HepG2 (cell line): ENCODE data around the gene RFX2. TPM values are rescaled to one million over a fixed set of nuclear protein-coding genes. Genes with fewer than 3 reads are reported as not detected.

Experiments used
- ATF7-NPFF ChIP-seq: sonication (generic); formaldehyde crosslinking; IDR thresholded peaks from 2 replicates; pipeline ENCODE4 v1.8.1; 2023; ENCODE audit warnings: mild to moderate bottlenecking, low read depth, missing genetic modification reagents, moderate library complexity
- BCL6 ChIP-seq: IDR thresholded peaks from 2 replicates; pipeline ENCODE4 v1.6.1; 2016; ENCODE audit warnings: missing genetic modification reagents, missing compliant biosample characterization
- CEBPB ChIP-seq: IDR thresholded peaks from 2 replicates; pipeline ENCODE4 v1.6.1; 2011; ENCODE audit warnings: low read depth, low read length, improper control_type of control experiment, borderline replicate concordance
- DNMT3B ChIP-seq: conservative IDR thresholded peaks from 2 replicates; pipeline ENCODE4 v1.6.1; 2016; ENCODE audit warnings: missing biosample characterization, control low read depth
- HOXA7 ChIP-seq: sonication (generic); formaldehyde crosslinking; IDR thresholded peaks from 2 replicates; pipeline ENCODE4 v1.8.1; 2022; ENCODE audit warnings: mild to moderate bottlenecking, missing genetic modification reagents, moderate library complexity
- MIXL1 ChIP-seq: IDR thresholded peaks from 2 replicates; pipeline ENCODE4 v1.6.1; 2016
- SALL1 ChIP-seq: sonication (generic); formaldehyde crosslinking; IDR thresholded peaks from 2 replicates; pipeline ENCODE4 v1.8.0; 2022; ENCODE audit warnings: mild to moderate bottlenecking, missing genetic modification reagents
- SOX13 ChIP-seq, 3 experiments: fragments of 450-650 bp in 1 of 3; sonication (generic) in 1 of 3; formaldehyde crosslinking in 1 of 3; IDR thresholded peaks in 2 of 3; conservative IDR thresholded peaks in 1 of 3; 2 replicates each; pipeline versions ENCODE4 v1.5.0 to v1.6.1; 2016 to 2020; ENCODE audit warnings: antibody characterized with exemption in 1 of 3, mild to moderate bottlenecking in 1 of 3, missing compliant biosample characterization in 1 of 3, missing genetic modification reagents in 1 of 3, moderate library complexity in 1 of 3
- TEAD3 ChIP-seq: optimal IDR thresholded peaks from 2 replicates; pipeline ENCODE3; 2016; ENCODE audit warnings: borderline replicate concordance
- TGIF2 ChIP-seq: IDR thresholded peaks from 2 replicates; pipeline ENCODE4 v1.6.1; 2016; ENCODE audit warnings: control low read depth, missing compliant biosample characterization
- ZNF180 ChIP-seq: sonication (generic); formaldehyde crosslinking; IDR thresholded peaks from 2 replicates; pipeline ENCODE4 v1.4.0; 2020; ENCODE audit warnings: low read depth, missing genetic modification reagents, borderline replicate concordance
- ZNF772 ChIP-seq: sonication (generic); formaldehyde crosslinking; IDR thresholded peaks from 2 replicates; pipeline ENCODE4 v1.5.0; 2020; ENCODE audit warnings: mild to moderate bottlenecking, missing genetic modification reagents
- polyA plus RNA-seq, 8 experiments: library from polyadenylated mRNA; depleted of rRNA in 3 of 8; stranded (reverse) in 7 of 8; unstranded in 1 of 8; fragments of >200 nt; fragmentation: Illumina TruSeq in 4 of 8; extraction: Trizol in 4 of 8; gene quantifications; 2 replicates each; pipeline versions ENCODE4 v1.2.1 to v1.2.3, GENCODE V29; 2011 to 2016; ENCODE audit warnings: low read depth in 4 of 8, missing spikeins in 1 of 8, mixed read lengths in 1 of 8; ENCODE audit not compliant: insufficient read depth in 1 of 8
- total RNA-seq, 5 experiments: library from RNA; depleted of rRNA; stranded (reverse); fragments of >200 nt; fragmentation: Illumina TruSeq; extraction: Trizol; gene quantifications; 2 replicates each; pipeline ENCODE4 v1.2.3, GENCODE V29; 2016; ENCODE audit warnings: low read depth in 1 of 5
- TF ChIP-seq, protein P1 (sequence below): sonication (generic); formaldehyde crosslinking; conservative IDR thresholded peaks from 2 replicates; pipeline ENCODE4 v1.4.0; 2020; ENCODE audit warnings: missing genetic modification reagents
- TF ChIP-seq, protein P2 (sequence below): sonication (generic); formaldehyde crosslinking; IDR thresholded peaks from 2 replicates; pipeline ENCODE4 v1.4.0; 2020; ENCODE audit warnings: mild to moderate bottlenecking, low read depth, missing genetic modification reagents
- TF ChIP-seq, protein P3 (sequence below), 2 experiments: sonication (generic) in 1 of 2; formaldehyde crosslinking in 1 of 2; IDR thresholded peaks; 2 replicates each; pipeline versions ENCODE4 v1.5.1 to v1.6.1; 2011 to 2020; ENCODE audit warnings: borderline replicate concordance in 1 of 2, low read depth in 1 of 2, low read length in 1 of 2, mild to moderate bottlenecking in 1 of 2, missing genetic modification reagents in 1 of 2, moderate library complexity in 1 of 2

The RFX2 gene
- total and polyA plus RNA-seq, 2 of the 13 experiments (the other 11 are each of a cell fraction or from before 2014, with no cell fraction given), result 2.8 to 3.3 TPM

DNA sequence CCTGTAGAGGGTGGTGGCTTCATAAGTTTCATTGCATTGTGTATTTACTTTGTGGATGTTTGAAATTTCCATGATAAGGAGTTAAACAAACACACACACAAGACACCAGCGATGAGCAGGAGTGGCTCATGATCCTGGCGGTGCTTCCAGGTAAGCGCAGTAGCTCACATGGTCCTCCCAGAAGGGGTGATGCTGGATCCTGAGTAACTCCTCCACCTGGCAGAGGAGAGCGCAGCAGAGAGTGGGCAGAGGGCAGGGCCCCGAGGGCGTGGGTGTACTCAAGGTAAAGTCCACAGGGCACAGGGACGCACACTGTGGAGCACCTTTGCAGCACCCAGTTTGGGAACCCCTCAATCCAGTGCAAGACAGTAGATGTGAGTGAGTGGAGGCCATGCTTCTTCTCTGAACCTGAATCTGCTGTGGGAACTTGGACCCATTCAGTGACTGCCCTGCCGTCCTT is 54.0 kb downstream of the RFX2 start (continued):
- TF ChIP-seq, protein P1, sequence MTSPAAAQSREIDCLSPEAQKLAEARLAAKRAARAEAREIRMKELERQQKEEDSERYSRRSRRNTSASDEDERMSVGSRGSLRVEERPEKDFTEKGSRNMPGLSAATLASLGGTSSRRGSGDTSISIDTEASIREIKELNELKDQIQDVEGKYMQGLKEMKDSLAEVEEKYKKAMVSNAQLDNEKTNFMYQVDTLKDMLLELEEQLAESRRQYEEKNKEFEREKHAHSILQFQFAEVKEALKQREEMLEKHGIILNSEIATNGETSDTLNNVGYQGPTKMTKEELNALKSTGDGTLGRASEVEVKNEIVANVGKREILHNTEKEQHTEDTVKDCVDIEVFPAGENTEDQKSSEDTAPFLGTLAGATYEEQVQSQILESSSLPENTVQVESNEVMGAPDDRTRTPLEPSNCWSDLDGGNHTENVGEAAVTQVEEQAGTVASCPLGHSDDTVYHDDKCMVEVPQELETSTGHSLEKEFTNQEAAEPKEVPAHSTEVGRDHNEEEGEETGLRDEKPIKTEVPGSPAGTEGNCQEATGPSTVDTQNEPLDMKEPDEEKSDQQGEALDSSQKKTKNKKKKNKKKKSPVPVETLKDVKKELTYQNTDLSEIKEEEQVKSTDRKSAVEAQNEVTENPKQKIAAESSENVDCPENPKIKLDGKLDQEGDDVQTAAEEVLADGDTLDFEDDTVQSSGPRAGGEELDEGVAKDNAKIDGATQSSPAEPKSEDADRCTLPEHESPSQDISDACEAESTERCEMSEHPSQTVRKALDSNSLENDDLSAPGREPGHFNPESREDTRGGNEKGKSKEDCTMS, result no peak
- TF ChIP-seq DNMT3B (CRISPR knock-in tag) (no peak), SOX13 (IDR thresholded peaks at IDR 0.05) (no peak), SOX13 (CRISPR knock-in tag; conservative IDR thresholded peaks at IDR 0.05 in 1 of 2, IDR thresholded peaks at IDR 0.05 in 1 of 2) (0 out of 4 replicates have a peak, but pooled peaks of 1 of the 2 experiments have one; percentile 21), TGIF2 (CRISPR knock-in tag) (no peak), CEBPB (no peak), ATF7-NPFF (CRISPR knock-in tag) (no peak), ZNF772 (CRISPR knock-in tag) (0 out of 2 replicates have a peak, but pooled peaks have one; percentile 23), MIXL1 (CRISPR knock-in tag) (no peak), HOXA7 (no peak), BCL6 (CRISPR knock-in tag) (peak; percentile 42; the same call in 1 of the 2 replicates), TEAD3 (CRISPR knock-in tag) (peak; percentile 24), SALL1 (peak; percentile 50), ZNF180 (CRISPR knock-in tag) (no peak)
- TF ChIP-seq, protein P2, sequence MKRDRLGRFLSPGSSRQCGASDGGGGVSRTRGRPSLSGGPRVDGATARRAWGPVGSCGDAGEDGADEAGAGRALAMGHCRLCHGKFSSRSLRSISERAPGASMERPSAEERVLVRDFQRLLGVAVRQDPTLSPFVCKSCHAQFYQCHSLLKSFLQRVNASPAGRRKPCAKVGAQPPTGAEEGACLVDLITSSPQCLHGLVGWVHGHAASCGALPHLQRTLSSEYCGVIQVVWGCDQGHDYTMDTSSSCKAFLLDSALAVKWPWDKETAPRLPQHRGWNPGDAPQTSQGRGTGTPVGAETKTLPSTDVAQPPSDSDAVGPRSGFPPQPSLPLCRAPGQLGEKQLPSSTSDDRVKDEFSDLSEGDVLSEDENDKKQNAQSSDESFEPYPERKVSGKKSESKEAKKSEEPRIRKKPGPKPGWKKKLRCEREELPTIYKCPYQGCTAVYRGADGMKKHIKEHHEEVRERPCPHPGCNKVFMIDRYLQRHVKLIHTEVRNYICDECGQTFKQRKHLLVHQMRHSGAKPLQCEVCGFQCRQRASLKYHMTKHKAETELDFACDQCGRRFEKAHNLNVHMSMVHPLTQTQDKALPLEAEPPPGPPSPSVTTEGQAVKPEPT (CRISPR knock-in tag), result no peak
- TF ChIP-seq, protein P3, sequence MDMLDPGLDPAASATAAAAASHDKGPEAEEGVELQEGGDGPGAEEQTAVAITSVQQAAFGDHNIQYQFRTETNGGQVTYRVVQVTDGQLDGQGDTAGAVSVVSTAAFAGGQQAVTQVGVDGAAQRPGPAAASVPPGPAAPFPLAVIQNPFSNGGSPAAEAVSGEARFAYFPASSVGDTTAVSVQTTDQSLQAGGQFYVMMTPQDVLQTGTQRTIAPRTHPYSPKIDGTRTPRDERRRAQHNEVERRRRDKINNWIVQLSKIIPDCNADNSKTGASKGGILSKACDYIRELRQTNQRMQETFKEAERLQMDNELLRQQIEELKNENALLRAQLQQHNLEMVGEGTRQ (IDR thresholded peaks at IDR 0.05; ENCODE audit: low read depth, low read length), result no peak
- TF ChIP-seq, protein P3 (CRISPR knock-in tag; IDR thresholded peaks at IDR 0.05; ENCODE audit: borderline replicate concordance), result no peak
